Measurements from ENCODE around the gene PPM1K.

- TF ChIP-seq POLR2AphosphoS5 (IDR thresholded peaks at IDR 0.05), result no peak
- TF ChIP-seq CTCF (IDR thresholded peaks at IDR 0.05), result no peak
These were observed 13.5 kb upstream of the PPM1K start for GRCh38 chr4:88297725-88298454.
